ENCODE results near the gene CITED4.

DNA sequence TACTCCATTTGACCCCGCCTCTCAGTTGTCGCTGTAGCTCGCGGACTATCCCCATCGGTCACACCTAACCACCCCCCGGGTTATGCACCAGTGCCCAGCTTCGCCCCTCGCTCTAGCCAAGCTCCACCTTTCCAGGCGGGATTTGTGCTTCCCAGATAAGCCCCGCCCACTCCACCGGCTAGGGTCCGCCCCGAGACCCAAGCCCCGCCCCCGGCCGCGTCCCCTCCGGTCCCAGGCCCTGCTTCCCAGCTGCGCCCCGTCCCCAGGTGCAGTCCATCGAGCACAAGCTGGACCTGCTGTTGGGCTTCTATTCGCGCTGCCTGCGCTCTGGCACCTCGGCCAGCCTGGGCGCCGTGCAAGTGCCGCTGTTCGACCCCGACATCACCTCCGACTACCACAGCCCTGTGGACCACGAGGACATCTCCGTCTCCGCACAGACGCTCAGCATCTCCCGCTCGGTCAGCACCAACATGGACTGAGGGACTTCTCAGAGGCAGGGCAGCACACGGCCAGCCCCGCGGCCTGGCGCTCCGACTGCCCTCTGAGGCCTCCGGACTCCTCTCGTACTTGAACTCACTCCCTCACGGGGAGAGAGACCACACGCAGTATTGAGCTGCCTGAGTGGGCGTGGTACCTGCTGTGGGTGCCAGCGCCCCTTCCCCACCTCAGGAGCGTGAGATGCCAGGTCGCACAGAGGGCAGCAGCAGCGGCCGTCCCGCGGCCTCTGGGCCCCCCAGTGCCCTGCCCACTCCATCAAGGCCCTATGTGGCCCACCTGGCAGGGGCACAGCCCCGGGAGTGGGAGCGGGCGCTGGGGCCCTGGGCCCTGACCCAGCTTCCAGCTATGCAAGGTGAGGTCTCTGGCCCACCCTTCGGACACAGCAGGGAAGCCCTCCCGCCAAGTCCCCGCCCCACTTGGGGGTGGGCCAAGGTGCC, 23.9 kb downstream of the CITED4 start:
- TF ChIP-seq, protein P1, sequence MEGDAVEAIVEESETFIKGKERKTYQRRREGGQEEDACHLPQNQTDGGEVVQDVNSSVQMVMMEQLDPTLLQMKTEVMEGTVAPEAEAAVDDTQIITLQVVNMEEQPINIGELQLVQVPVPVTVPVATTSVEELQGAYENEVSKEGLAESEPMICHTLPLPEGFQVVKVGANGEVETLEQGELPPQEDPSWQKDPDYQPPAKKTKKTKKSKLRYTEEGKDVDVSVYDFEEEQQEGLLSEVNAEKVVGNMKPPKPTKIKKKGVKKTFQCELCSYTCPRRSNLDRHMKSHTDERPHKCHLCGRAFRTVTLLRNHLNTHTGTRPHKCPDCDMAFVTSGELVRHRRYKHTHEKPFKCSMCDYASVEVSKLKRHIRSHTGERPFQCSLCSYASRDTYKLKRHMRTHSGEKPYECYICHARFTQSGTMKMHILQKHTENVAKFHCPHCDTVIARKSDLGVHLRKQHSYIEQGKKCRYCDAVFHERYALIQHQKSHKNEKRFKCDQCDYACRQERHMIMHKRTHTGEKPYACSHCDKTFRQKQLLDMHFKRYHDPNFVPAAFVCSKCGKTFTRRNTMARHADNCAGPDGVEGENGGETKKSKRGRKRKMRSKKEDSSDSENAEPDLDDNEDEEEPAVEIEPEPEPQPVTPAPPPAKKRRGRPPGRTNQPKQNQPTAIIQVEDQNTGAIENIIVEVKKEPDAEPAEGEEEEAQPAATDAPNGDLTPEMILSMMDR (IDR thresholded peaks at IDR 0.05; ENCODE audit: borderline replicate concordance, extremely low read depth, low read length, poor library complexity, severe bottlenecking), result no peak
- no peak for TF ChIP-seq EZH2 (IDR thresholded peaks at IDR 0.05; ENCODE audit: borderline replicate concordance, low read depth, low read length, severe bottlenecking)

All from DND-41 (cell line).